Esophagus muscularis mucosa (tissue), 3 donors: ENCODE measurements around the gene MOGAT1.

Experiments used
- CTCF ChIP-seq, 3 experiments: fragments of 200-600 bp in 2 of 3; fragments of 450-650 bp in 1 of 3; sonication (generic) in 2 of 3; IDR thresholded peaks; one replicate each; pipeline ENCODE4 v1.5.1; 2017 to 2019; ENCODE audit warnings: antibody characterized with exemption in 3 of 3, mild to moderate bottlenecking in 2 of 3, moderate library complexity in 1 of 3
- POLR2AphosphoS5 ChIP-seq, 2 donors: sonication (generic); formaldehyde crosslinking; IDR thresholded peaks; one replicate each; pipeline ENCODE4 v1.6.1; 2017; ENCODE audit warnings: antibody characterized with exemption in 2 of 2

DNA sequence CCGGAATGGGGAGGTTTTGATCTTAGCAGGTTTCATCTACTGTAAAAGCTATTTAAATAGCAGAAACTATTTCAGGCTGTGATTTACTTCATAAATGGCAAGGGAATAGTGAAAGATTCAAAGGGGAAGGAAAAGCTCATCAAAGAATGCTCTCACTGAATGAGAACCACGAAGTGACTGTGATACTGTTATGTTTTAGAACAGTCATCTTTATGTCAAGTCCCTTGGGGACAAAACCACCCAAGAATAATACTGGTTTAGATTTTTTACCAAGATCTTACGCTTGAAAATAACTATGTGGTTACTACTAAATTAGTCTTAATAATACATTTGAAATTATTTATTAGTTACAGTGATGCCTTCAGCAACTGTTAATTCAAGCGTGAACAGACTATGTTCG is 43.7 kb upstream of the MOGAT1 start:
- TF ChIP-seq POLR2AphosphoS5 (IDR thresholded peaks at IDR 0.05) (no peak), CTCF (IDR thresholded peaks at IDR 0.05) (no peak)
